Putamen (tissue), 1 donor: ENCODE results near the gene NR4A3.

ENCODE experiments used
- DNase-seq: peaks from one replicate; pipeline ENCODE4 v3.0.0-alpha.2; 2016; ENCODE audit warnings: low spot score

Gene NR4A3

DNA sequence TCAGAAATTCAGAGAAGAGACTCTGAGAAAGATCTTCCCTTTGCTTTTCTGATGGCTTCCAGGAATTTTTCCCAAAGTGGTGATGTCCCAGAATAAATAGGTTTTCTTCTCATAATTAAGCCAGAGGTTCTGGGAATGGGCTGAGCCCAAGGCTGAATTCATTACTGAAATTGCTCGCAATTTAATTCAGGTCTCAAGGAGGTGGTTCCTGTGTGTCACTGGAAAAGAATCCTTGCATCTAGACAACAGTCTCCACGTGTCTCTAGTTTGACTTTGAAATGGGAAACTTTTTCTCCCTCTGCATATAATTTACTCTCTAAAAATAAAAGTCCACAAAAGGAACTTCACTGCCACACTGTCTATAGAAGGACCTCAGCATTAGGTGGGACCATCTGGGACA, 57.0 kb downstream of the NR4A3 start:
- DNase-seq, result no peak

DNA sequence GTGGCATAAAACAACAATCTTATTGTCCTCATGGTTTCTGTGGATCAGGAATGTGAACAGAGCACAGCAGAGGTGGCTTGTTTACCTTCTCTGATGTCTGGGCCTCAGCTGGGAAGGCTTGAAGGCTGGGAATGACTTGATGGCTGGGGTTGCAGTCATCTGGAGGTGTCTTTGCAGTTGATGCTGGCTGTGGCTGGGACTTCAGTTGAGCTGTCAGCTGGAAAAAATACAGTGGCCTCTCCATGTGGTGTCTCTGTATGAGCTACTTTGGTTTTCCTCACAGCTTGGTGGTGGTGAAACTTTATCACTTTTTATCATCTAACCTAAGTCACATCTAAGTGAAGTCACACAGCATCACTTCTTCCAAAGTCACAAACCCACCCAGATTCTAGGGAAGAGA, 60.1 kb downstream of the NR4A3 start:
- no peak for DNase-seq

DNA sequence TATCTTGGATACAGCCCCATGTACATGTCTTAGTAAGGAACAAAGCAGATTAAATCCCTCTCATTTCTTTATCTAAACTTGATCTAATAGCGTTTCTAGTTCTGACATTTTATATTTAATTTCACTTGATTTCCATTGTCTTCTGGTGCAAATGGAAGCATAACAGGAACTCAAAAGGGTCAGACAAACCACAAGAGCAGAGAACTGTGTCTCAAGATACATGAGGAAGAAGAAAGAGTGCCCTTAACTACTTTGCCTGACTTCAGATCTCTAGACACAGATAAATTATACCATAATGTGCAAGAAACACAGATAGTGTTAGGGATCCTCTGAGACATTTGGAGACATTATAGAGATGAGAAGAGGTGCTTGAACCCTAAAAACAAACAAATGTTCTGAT, 64.1 kb downstream of the NR4A3 start:
- DNase-seq, result no peak

DNA sequence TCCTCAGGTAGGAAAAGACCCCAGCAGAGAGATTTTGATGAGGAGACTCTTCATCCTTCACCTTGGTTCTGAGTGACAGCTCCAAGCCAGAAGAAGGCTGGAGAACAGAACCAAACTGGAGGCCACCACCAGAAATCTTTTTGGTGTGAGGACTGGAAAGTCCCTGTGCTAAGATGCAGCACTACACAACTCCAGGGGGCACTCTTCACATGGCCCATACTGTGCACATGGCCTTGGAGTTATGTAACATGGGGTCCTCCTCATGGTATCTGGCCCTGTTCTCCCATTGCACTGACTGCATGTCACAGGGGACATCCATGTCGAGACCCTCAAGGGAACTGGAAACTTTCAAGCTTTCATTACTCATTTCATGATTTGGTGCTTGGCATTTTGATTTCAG, 67.4 kb downstream of the NR4A3 start:
- DNase-seq, result no peak

DNA sequence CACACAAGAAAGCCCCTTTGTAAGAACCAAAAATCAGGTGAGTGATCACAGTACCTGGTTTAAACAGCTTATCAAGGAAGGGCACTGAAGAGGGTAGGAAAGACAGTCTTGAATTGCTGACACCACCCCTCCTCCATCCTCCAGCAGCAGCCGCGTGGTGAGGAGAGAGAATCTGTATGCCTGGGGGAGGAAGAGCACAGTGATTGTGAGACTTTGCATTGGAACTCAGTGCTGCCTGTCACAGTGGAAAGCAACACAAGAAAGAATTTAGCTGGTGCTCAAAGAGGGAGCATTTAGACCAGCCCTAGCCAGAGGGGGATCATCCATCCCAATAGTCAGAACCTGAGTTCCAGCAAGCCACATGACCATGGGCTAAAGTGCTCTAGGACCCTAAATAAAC, 73.1 kb downstream of the NR4A3 start:
- DNase-seq, result no peak

DNA sequence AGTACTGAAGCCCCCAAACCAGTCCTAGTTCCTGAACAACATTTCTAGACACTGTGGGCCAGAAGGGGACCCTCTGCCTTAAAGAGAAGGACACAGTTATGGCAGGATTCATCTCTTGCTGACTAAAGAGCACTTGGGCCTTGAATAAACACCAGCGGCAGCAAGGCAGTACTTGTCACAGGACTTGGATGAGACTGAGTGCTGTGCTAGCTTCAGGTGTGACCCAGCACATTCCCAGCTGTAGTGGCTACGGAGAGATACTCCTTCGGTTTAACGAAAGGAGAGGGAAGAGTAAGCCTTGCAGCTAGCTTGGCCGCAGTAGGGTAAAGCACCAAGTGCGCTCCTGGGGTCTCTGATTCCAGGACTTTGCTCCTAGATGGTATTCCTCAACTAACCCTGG, 73.8 kb downstream of the NR4A3 start:
- no peak for DNase-seq

DNA sequence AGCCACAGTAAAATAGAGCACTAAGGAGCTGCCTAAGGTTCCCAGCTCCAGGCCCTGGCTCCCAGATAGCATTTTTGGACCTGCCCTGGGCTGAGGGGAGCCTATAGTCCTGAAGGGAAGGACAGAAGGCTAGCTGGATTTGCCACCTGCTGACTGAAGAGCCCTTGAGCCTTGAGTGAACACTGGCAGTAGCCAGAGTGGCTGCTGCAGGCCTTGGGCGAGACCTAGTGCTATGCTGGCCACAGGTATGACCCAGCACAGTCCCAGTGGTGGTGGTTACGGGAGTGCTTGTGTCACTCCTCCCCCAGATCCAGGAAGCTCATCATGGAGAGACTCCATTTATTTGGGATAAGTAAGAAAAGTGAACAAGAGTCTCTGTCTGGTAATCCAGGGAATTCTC, 74.4 kb downstream of the NR4A3 start:
- no peak for DNase-seq

DNA sequence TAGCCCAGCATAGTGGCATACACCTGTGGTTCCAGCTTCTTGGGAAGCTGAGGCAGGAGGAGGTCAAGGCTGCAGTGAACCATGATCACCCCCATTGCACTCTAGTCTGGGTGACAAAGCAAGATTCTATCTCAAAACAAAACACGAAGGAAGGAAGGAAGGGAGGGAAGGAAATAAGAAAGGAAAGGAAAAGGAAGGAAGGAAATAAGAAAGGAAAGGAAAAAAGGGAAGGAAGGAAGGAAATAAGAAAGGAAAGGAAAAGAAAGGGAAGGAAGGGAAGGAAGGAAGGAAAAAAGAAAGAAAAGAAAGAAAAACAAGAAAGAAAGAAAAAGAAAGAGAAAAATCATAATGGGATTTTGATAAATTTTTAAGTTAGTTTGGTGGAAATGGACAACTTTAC, 81.7 kb downstream of the NR4A3 start:
- DNase-seq, result no peak

DNA sequence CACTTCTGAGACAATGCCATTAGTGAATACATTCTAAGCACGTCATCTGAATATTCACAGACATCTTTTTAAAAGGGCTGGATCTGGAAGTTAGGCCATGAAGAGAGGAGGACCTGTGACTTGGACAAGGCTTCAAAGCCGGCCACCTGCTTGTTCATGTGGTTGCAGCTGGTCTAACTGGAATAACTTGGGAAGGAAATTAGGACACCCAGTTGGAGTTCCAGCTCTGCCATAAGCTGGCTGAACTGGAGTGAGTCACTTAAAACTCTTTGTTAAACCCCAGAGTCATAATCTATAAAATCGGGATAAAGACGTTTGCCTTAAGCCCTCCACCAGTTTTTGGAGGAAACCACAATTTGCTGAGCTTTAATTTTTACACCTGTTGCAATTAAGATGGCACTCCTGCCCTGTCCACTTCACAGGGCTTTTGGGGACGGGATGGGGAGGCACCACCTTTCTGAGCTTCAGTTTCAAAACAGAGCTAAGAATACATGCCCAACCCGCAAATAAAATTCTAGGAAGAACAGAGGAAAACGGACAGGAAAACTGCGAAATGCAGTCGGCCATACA, 84.2 kb downstream of the NR4A3 start:
- DNase-seq, result peak; percentile 6

DNA sequence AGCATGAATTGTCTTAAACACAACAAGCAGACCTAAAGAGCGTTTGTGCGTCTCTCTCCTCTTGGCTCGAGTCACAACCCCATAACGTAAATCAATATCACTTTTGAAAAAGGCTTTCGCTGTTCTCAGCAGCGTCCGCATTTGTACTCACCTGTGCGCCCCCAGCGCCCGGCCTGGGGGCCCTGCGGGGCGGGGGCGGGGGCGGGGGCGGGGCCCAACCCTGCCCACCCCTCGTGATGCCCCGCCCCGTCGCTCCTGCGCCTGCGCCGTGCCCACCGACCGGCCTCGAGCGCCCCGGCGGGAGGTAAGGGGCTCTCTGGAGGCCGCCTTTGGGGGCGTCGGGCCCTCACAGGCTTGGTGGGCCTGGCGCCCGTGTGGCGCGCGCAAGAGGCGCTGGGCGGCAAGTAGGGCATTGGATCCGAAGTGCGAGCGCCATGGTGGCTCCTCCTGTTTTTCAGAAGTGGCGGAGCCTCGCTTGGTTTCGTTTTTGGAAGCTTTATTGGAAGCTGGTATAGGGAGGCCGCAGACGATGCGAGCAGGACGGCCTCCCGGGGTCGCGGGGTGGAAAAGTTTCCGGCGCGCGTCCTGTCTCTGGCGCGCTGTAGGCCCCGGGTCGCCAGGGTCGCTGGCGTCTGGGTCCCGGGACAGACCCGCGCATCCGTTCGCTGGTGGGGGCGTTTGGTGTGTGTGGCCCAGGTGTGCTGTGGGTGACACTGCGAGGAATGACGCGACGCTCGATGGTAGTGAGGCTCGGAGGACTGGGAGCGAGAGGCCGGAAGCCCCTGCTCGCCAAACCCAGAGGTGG, 84.9 kb downstream of the NR4A3 start, which contains the start of gene STX17:
Gene STX17, plus strand, starts transcription at position 252 of the 805 bp plus-strand sequence. CDS start 8,586 bp downstream, outside the sequence.
- peak; percentile 80 for DNase-seq

DNA sequence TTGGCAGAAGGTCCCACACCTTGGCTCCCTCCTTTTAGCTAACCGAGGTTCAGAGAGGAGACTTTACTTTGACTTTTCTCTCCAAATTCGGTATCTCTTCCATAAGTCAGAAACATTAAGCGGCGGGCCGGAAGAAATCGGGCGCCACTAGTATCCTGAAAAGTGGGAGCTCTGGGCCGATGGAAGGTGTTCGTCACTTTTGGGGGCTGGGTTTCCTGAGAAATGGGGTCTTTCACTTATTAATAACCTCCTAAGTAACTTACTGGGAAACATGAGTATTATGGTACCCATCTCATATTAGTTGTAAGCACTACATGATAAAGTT, 85.5 kb downstream of the NR4A3 start:
- no peak for DNase-seq

DNA sequence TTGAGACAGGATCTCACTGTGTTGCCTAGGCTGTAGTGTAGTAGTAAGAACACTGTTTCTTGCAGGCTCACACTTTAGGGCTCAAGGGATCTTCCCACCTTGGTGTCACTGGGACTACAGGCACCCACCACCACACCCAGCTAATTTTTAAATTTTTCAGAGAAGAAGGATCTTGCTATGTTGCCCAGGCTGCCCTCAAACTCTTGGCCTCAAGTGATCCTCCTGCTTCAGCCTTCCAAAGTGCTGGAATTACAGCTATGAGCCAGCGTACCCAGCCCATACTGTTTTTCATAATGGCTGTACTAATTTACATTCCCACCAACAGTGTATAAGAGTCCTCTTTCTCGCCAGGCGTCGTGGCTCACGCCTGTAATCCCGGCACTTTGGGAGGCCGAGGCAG, 89.9 kb downstream of the NR4A3 start:
- DNase-seq, result no peak
